ENCODE measurements around the gene WNT4. TPM values are rescaled to one million over a fixed set of nuclear protein-coding genes. Genes with fewer than 3 reads are reported as not detected.

WNT4 gene
- total and polyA plus RNA-seq, 10 donors = 0.07 to 0.47 (median 0.16) TPM; not detected in 1

DNA sequence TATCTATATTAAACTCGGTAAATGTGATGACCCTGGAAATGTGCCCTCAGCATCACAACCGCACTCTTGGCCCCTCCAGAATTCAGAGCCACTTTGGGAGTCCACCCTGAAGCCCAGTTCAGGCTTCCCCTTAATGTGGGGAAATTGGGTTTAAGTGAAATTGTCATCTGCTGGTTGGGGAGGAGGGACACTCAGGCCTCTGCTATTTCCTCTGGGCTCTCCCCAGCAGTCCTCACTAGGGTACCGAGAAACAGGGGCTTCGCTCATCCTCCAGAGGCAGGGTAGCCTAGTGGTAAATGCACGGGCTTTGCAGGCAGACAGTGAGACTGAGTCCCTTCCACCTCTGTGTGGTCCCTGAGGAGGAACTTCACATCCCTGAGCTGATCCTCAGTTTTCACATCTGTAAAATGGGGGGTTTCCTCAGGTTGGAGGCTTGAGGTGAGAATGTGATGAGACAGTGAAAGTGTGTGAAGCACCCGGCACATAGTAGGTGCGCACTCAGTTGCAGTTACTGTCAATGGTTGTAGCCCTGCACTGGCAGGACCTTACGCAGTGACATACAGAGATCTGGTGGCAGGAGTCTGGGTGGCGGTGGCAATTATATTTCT lies 14.6 kb upstream of the WNT4 start:
- Histone ChIP-seq H3K9me3 (no peaks in the 10 kb centered on the region), H3K36me3 (no peaks in the 10 kb centered on the region), H3K27me3 (replicated peaks in 1 of 7) (peaks cover 0 to 10% (median 0%) of the 10 kb centered on the region in 7 donors), H3K27ac (no peak overlapping the region), H3K4me1 (no peaks in the 10 kb centered on the region), H3K4me3 (no peak overlapping the region)
- WGBS, 5 donors = 80 to 93% (median 85%) methylated on average over 8 to 9 of the region's 9 CpGs
- intact Hi-C loops (cut with DNase I; ENCODE audit: low total_unique reads) = no loop called here
- TF ChIP-seq, protein P1, sequence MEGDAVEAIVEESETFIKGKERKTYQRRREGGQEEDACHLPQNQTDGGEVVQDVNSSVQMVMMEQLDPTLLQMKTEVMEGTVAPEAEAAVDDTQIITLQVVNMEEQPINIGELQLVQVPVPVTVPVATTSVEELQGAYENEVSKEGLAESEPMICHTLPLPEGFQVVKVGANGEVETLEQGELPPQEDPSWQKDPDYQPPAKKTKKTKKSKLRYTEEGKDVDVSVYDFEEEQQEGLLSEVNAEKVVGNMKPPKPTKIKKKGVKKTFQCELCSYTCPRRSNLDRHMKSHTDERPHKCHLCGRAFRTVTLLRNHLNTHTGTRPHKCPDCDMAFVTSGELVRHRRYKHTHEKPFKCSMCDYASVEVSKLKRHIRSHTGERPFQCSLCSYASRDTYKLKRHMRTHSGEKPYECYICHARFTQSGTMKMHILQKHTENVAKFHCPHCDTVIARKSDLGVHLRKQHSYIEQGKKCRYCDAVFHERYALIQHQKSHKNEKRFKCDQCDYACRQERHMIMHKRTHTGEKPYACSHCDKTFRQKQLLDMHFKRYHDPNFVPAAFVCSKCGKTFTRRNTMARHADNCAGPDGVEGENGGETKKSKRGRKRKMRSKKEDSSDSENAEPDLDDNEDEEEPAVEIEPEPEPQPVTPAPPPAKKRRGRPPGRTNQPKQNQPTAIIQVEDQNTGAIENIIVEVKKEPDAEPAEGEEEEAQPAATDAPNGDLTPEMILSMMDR (IDR thresholded peaks at IDR 0.05 in 8 of 11, conservative IDR thresholded peaks at IDR 0.05 in 3 of 11) = no peak
- no peak for TF ChIP-seq POLR2A (IDR thresholded peaks at IDR 0.05)
- no peak for TF ChIP-seq POLR2AphosphoS5 (IDR thresholded peaks at IDR 0.05)
- DNase-seq = no peak

DNA sequence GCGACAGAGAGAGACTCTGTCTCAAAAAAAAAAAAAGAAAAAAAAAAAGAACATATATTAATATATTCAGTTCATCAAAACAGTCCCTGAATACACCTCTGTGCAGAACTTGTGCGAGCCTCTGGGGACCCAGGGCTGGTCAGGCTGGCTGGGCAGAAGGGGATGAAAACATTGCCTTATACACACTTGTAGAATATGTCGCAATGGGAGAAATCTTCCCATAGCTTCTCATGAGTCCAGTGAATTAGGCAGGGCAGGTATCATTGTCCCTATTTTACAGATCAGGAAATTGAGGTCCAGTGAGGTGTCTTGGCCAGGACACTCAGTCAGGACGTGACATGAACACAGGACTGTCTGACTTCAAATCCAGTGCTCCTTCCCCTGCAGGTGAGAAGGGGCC lies 12.6 kb upstream of the WNT4 start:
- peaks cover 0 to 2% (median 0%) of the 10 kb centered on the region in 6 donors for H3K4me1 ChIP-seq
- no peak overlapping the region for H3K27ac ChIP-seq
- TF ChIP-seq POLR2A (IDR thresholded peaks at IDR 0.05) (no peak), POLR2AphosphoS5 (IDR thresholded peaks at IDR 0.05) (no peak)
- no peak overlapping the region for H3K4me3 ChIP-seq
- H3K36me3 ChIP-seq = no peaks in the 10 kb centered on the region
- WGBS, 5 donors = 80 to 88% (median 87%) methylated on average over 3 to 4 of the region's 4 CpGs
- H3K9me3 ChIP-seq = no peaks in the 10 kb centered on the region
- intact Hi-C loops (cut with DNase I; ENCODE audit: low total_unique reads) = no loop called here
- peaks cover 0 to 10% (median 0%) of the 10 kb centered on the region in 7 donors for H3K27me3 ChIP-seq (replicated peaks in 1 of 7)
- DNase-seq = no peak

DNA sequence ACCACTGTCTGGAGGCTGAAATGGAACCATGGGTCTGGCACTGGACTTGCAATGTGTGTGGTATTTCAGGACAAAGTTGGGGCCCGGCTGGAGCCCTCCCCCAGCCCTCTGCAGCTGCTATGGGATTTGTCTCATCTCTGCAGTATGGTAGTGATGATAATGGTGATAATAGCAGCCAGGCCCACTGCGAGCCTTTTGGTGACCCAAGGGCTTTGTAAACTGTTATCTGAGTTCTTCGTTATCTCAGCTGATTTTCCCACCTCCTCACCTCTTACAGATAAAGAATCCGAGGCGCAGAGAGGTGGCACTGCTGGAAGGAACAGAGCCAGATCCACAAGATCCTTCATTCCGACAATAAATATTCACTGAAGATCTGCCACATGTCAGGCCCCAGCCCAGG lies 11.7 kb upstream of the WNT4 start:
- no peaks in the 10 kb centered on the region for H3K9me3 ChIP-seq
- WGBS, 5 donors = 85 to 89% (median 86%) methylated on average over 6 of the region's 6 CpGs
- H3K4me1 ChIP-seq = peaks cover 0 to 2% (median 0%) of the 10 kb centered on the region in 6 donors
- no peak for DNase-seq
- TF ChIP-seq POLR2AphosphoS5 (IDR thresholded peaks at IDR 0.05) = no peak
- TF ChIP-seq POLR2A (IDR thresholded peaks at IDR 0.05) = no peak
- TF ChIP-seq, protein P1 (IDR thresholded peaks at IDR 0.05 in 8 of 11, conservative IDR thresholded peaks at IDR 0.05 in 3 of 11) = no peak
- H3K4me3 ChIP-seq = no peak overlapping the region
- H3K27ac ChIP-seq = no peak overlapping the region
- intact Hi-C loops (cut with DNase I; ENCODE audit: low total_unique reads) = no loop called here
- no peaks in the 10 kb centered on the region for H3K36me3 ChIP-seq
- peaks cover 0 to 10% (median 0%) of the 10 kb centered on the region in 7 donors for H3K27me3 ChIP-seq (replicated peaks in 1 of 7)

DNA sequence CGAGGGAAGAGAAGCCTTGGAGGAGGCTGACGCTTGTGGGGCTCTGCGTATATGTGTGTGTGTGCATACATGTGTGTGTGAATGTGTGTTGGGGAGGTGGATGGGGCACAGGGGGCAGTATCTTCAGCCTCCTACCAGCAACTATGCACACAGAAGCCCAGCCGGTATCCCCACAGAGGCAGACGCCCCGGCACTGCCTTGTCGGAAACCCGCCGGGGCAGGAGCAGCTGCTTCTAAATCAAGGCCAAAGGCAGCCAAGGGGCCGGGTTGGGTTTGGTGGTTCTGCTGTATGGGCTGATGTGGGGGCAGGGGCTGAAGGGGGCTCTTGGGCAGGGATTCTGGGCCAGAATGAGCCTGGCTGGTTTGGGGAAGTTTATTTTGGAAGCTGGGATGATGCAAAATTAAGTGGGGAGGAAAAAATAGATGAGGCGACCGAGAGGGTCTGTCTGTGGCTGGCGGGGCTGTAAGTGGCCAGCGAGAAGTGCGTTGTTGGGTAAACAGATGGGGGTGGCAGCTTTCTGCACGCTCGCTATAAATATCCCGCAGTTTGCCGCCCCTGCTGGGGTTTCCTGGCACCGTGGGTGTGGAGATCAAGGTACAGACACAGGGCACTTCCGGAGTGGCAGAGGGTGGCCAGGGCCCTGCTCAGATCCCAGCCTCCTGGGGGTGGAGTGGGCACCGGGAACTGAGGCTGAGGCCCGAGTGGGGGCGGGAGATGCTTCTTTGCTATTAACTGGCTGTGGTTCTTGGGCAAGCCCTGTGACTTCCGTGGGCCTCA lies 11.0 kb upstream of the WNT4 start:
- TF ChIP-seq, protein P1 (IDR thresholded peaks at IDR 0.05 in 8 of 11, conservative IDR thresholded peaks at IDR 0.05 in 3 of 11) = no peak
- TF ChIP-seq POLR2A (IDR thresholded peaks at IDR 0.05) (no peak), POLR2AphosphoS5 (IDR thresholded peaks at IDR 0.05) (no peak)
- Histone ChIP-seq H3K4me3 (no peak overlapping the region), H3K9me3 (no peaks in the 10 kb centered on the region), H3K4me1 (peaks cover 0 to 2% (median 0%) of the 10 kb centered on the region in 6 donors), H3K36me3 (no peaks in the 10 kb centered on the region), H3K27ac (no peak overlapping the region), H3K27me3 (replicated peaks in 1 of 7) (peaks cover 0 to 10% (median 0%) of the 10 kb centered on the region in 7 donors)
- WGBS, 5 donors = 62 to 75% (median 69%) methylated on average over 25 of the region's 25 CpGs
- intact Hi-C loops (cut with DNase I; ENCODE audit: low total_unique reads) = no loop called here
- DNase-seq = no peak
